Gastrocnemius medialis (tissue), 4 donors: ENCODE measurements around the gene LY6G5C. TPM values are rescaled to one million over a fixed set of nuclear protein-coding genes. Genes with fewer than 3 reads are reported as not detected.

Source experiments
- ATAC-seq, 2 donors: fragments of 150-250 bp; one replicate each; pipeline ENCODE4 v1.9.1; 2016
- DNase-seq, 2 donors: peaks; one replicate each; pipeline ENCODE4 v3.0.0-alpha.2; 2019
- H3K27ac ChIP-seq, 4 donors: fragments of 200-600 bp; sonication (generic); 1 replicate in 1 of 4; 2 replicates in 3 of 4; pipeline ENCODE4 v1.5.1; 2016 to 2018; ENCODE audit warnings: mild to moderate bottlenecking in 2 of 4, moderate library complexity in 1 of 4
- H3K27me3 ChIP-seq, 3 donors: fragments of 200-600 bp; sonication (generic) in 2 of 3; 1 replicate in 1 of 3; 2 replicates in 2 of 3; pipeline versions ENCODE4 v1.5.1 to v1.6.0; 2016 to 2019; ENCODE audit warnings: mild to moderate bottlenecking in 1 of 3, moderate library complexity in 1 of 3
- H3K36me3 ChIP-seq, 2 donors: fragments of 200-600 bp; sonication (generic) in 1 of 2; one replicate each; pipeline ENCODE4 v1.5.1; 2017 to 2018
- H3K4me1 ChIP-seq, 2 donors: fragments of 200-600 bp; sonication (generic) in 1 of 2; one replicate each; pipeline ENCODE4 v1.5.1; 2016 to 2017; ENCODE audit warnings: mild to moderate bottlenecking in 2 of 2
- H3K4me3 ChIP-seq, 4 donors: fragments of 200-600 bp; sonication (generic) in 3 of 4; 1 replicate in 1 of 4; 2 replicates in 3 of 4; pipeline ENCODE4 v1.5.1; 2016 to 2019; ENCODE audit warnings: mild to moderate bottlenecking in 2 of 4
- H3K9me3 ChIP-seq, 3 donors: fragments of 200-600 bp; sonication (generic) in 2 of 3; 1 replicate in 1 of 3; 2 replicates in 2 of 3; pipeline ENCODE4 v1.5.1; 2016 to 2019
- CTCF ChIP-seq, 5 experiments: fragments of 450-650 bp in 3 of 5; fragments of 200-600 bp in 2 of 5; sonication (generic) in 2 of 5; IDR thresholded peaks in 4 of 5; conservative IDR thresholded peaks in 1 of 5; 1 replicate in 4 of 5; 2 replicates in 1 of 5; pipeline ENCODE4 v1.5.1; 2016 to 2019; ENCODE audit warnings: antibody characterized with exemption in 5 of 5, mild to moderate bottlenecking in 3 of 5, moderate library complexity in 3 of 5
- POLR2A ChIP-seq, 2 donors: fragments of 450-650 bp; IDR thresholded peaks; one replicate each; pipeline ENCODE4 v1.6.1; 2017; ENCODE audit warnings: antibody characterized with exemption in 2 of 2, mild to moderate bottlenecking in 2 of 2, moderate library complexity in 2 of 2
- in situ Hi-C, 4 donors: fragments of 200-750 bp; cut with MboI; loops; one replicate each; pipeline versions ENCODE4 v1.15.0 to v1.8.0; 2017; ENCODE audit warnings: low sequenced_read_pairs in 4 of 4
- intact Hi-C: fragments of 100-400 bp; cut with DNase I; formaldehyde crosslinking; loops from one replicate; pipeline ENCODE4 v1.15.1; 2023; ENCODE audit warnings: low total_unique reads
- total RNA-seq, 4 donors: library from RNA; depleted of rRNA; stranded (reverse); fragments of >200 nt; gene quantifications; one replicate each; pipeline versions ENCODE4 v1.1.0 to v1.2.3, GENCODE V29; 2016

The LY6G5C gene
- total RNA-seq, 4 donors from 2014 or later: 1.3 to 3.2 TPM; not detected in 2

- intact Hi-C loops: no loop called here
- Histone ChIP-seq H3K4me3 (no peak overlapping the region), H3K27ac (peak overlapping the region in 1 of 4 donors; percentile 100), H3K36me3 (peaks cover 0 to 8% of the 10 kb centered on the region in 2 donors), H3K27me3 (no peaks in the 10 kb centered on the region), H3K4me1 (peaks cover 29 to 36% of the 10 kb centered on the region in 2 donors), H3K9me3 (no peaks in the 10 kb centered on the region)
- ATAC-seq: no peak
- in situ Hi-C loops: loop anchor here in 2 of 4 donors (25.0 kb wide), 2 partner anchors 304 to 529 kb away; partner anchors contain the start of genes AGER (in 2 of the 2), AGPAT1 (in 2 of the 2), GPSM3 (in 2 of the 2) and PBX2 (in 2 of the 2)
- no peak for TF ChIP-seq POLR2A (IDR thresholded peaks at IDR 0.05)
- no peak for TF ChIP-seq CTCF (IDR thresholded peaks at IDR 0.05 in 4 of 5, conservative IDR thresholded peaks at IDR 0.05 in 1 of 5)
- no peak for DNase-seq
Observed at GRCh38 chr6:31658158-31658688, 22.6 kb downstream of the LY6G5C start.

- DNase-seq (no peak), ATAC-seq (no peak)
- no peak overlapping the region for H3K27ac ChIP-seq
- no peak overlapping the region for H3K4me3 ChIP-seq
- peaks cover 0 to 5% of the 10 kb centered on the region in 2 donors for H3K36me3 ChIP-seq
- in situ Hi-C loops: loop anchor here in 2 of 4 donors (25.0 kb wide), 2 partner anchors 305 to 530 kb away; partner anchors contain the start of genes AGER (in 2 of the 2), AGPAT1 (in 2 of the 2), GPSM3 (in 2 of the 2) and PBX2 (in 2 of the 2)
- intact Hi-C loops: no loop called here
- peaks cover 29 to 30% of the 10 kb centered on the region in 2 donors for H3K4me1 ChIP-seq
- H3K9me3 ChIP-seq: no peaks in the 10 kb centered on the region
- no peak for TF ChIP-seq POLR2A (IDR thresholded peaks at IDR 0.05)
- no peak for TF ChIP-seq CTCF (IDR thresholded peaks at IDR 0.05 in 4 of 5, conservative IDR thresholded peaks at IDR 0.05 in 1 of 5)
- no peaks in the 10 kb centered on the region for H3K27me3 ChIP-seq
Observed at GRCh38 chr6:31657406-31658157, 23.3 kb downstream of the LY6G5C start.

- Histone ChIP-seq H3K4me3 (no peak within 1 kb of the TSS), H3K27me3 (no peaks in the 10 kb centered on the region), H3K4me1 (peaks cover 40% of the 10 kb centered on the region in 2 donors), H3K36me3 (peaks cover 0 to 6% of the 10 kb centered on the region in 2 donors), H3K9me3 (no peaks in the 10 kb centered on the region), H3K27ac (no peak within 1 kb of the TSS)
- ATAC-seq (no peak), DNase-seq (no peak)
- TF ChIP-seq CTCF (IDR thresholded peaks at IDR 0.05 in 4 of 5, conservative IDR thresholded peaks at IDR 0.05 in 1 of 5) (no peak), POLR2A (IDR thresholded peaks at IDR 0.05) (no peak)
- intact Hi-C loops: no loop called here
- in situ Hi-C loops: loop anchor here in 2 of 4 donors (25.0 kb wide), 2 partner anchors 307 to 532 kb away; partner anchors contain the start of genes AGER (in 2 of the 2), AGPAT1 (in 2 of the 2), GPSM3 (in 2 of the 2) and PBX2 (in 2 of the 2)
Observed at GRCh38 chr6:31655349-31656237, 25.3 kb downstream of the LY6G5C start, which contains the start of gene APOM. APOM (plus strand) TSS chr6:31655894; CDS start chr6:31655967, 73 bp downstream.
